IPS-NIHi11 (cell line): Measurements from ENCODE around the gene EXOC2.

Experiments used
- DNase-seq: peaks from one replicate; pipeline ENCODE4 v3.0.0; 2012; ENCODE audit warnings: mixed read lengths, low spot score

EXOC2 gene

GRCh38 chr6:443621-444159 is 249.2 kb downstream of the EXOC2 start:
- DNase-seq: no peak

DNA sequence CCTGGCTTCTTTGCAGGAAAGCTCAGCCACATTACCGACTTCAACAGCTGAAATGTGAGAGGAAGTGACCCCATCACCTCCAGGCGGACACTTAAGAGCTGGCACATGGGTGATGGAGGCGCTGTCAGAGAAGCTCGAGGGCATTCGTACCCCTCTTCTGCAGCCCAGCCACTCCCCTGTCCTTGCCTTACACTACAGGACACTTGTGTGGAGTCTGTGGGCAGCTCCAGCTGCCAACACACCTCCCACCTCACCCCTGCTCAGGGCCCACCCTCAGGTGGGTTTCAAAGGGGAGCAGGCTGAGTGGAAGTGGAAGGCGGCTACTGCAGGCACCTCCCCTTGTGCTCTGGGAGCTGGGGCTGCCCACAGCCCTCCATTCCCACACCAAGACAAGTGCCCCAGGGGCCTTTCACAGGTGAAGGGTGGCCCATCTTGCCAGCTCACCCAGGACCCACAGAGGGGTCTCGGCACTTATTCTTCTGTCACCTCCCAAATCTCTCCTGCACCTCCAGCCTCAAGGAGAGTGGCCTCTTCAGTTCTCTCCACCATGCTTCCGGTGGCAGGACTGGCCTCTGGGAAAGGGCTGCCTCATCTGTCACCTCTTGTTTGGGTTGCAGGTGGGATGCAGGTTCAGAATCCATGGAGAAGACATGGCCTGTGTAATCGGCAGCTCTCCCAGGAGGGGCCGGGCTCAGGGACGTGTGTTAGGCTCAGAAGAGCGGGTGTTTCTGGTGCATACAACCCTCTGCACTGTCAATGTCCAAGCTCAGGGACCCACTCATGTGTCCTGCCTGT is 251.6 kb downstream of the EXOC2 start:
- DNase-seq: no peak

GRCh38 chr6:439641-440167 is 253.2 kb downstream of the EXOC2 start:
- DNase-seq: no peak

GRCh38 chr6:438634-439170 is 254.2 kb downstream of the EXOC2 start:
- no peak for DNase-seq

DNA sequence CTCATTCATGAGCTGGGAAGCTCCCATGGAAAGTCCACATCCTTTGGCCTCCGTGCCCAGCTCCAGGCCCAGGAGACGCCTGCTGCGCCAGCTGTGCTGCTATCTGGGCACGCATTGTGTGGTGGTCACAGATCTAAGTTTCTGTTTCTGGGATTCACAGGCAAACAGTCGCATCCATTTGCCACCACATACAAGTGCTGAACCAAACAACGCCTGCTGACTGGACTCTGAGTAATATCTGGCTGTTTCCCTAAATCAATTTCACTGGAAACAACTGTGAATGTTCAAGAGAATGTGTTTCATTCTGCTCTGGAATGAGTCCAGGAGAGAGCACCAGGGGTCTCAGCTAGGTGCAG is 255.9 kb downstream of the EXOC2 start:
- no peak for DNase-seq

DNA sequence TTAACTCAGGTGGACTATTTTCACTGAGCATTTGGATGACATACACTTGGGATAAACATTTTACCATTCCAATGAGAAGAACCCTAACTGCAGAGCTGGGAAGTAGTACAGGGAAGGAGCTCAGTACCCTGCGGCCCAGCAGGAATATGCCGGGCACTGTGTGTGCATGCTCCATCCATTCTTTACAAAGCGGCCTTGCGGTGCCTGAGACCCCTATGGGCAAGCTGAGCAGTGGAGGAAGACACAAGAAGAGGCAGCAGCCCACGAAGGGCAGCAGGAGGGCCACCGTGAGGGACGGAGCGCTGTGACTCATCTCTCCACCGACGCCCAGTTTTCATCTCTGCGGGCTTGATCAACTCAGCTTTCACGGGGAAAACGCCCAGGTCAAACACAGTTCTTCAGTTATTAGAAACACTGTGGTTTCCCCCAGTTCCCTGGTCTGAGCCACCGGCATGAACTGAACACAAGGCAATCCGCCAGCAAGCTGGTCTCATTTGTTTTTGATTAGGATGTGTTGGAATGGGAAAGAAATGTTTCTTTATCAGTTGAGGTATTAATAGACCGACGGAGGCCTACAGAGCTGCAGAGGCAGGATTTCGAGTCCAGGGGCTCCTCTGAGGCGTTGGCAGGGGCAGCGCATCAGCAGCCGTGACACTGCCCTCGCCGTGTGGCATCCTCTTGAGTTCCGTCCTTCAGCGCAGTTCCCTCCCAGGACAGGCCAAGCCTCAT is 256.5 kb downstream of the EXOC2 start:
- DNase-seq: no peak

DNA sequence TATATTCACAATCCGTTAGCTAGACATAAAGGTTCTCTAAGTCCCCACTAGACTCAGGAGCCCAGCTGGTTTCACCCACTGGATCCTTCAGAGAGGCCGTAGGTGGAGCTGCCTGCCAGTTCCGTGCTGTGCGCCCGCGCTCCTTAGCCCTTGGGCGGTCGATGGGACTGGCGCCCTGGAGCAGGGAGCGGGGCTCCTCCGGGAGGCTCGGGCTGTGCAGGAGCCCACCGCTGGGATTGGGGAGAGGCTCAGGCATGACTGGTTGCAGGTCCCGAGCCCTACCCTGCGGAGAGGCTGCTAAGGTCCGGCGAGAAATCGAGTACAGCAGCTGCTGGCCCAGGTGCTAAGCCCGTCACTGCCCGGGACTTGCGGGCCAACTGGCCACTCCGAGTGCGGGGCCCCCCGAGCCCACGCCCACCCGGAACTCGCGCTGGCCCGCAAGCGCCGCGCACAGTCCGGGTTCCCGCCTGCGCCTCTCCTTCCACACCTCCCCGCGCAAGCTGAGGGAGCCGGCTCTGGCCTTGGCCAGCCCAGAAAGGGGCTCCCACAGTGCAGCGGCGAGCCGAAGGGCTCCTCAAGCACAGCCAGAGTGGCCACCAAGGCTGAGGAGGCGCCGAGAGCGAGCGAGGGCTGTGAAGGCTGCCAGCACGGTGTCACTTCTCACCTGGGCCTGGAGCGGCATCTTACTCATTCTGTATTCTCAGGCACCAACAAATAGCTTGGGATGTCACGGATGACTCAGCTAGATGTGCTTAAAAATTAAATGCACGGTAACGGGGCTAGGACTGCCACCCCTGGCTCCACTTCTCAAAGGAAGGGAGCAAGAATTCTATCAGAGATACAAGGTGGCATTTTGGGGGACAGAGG is 257.3 kb downstream of the EXOC2 start:
- no peak for DNase-seq
